Cardiac muscle cell (in vitro differentiated cells and primary cell): ENCODE measurements around the gene HSFX3. TPM values are rescaled to one million over a fixed set of nuclear protein-coding genes. Genes with fewer than 3 reads are reported as not detected.
"Not testable (repeated sequence)": the region's sequence is repeated elsewhere in the genome, so short reads cannot be mapped to it uniquely, and the experiment has no call there.

Experiments used
- DNase-seq, 2 donors: peaks; one replicate each; pipeline versions ENCODE4 v3.0.0 to v3.0.0-alpha.2; 2010 to 2017; ENCODE audit warnings: low read depth in 1 of 2, low spot score in 1 of 2
- H3K27ac ChIP-seq: fragments of 200-600 bp; sonication (generic); 2 replicates; pipeline ENCODE4 v1.5.1; 2016
- H3K27me3 ChIP-seq: fragments of 200-600 bp; sonication (generic); 2 replicates; pipeline ENCODE4 v1.6.0; 2016; ENCODE audit warnings: control low read depth
- H3K36me3 ChIP-seq: fragments of 200-600 bp; sonication (generic); 2 replicates; pipeline ENCODE4 v1.5.1; 2016; ENCODE audit warnings: control low read depth
- H3K4me1 ChIP-seq: fragments of 200-600 bp; sonication (generic); 2 replicates; pipeline ENCODE4 v1.8.1; 2017; ENCODE audit warnings: low read depth, mild to moderate bottlenecking, mixed run types
- H3K4me3 ChIP-seq: fragments of 200-600 bp; sonication (generic); 2 replicates; pipeline ENCODE4 v1.5.1; 2016; ENCODE audit warnings: mild to moderate bottlenecking
- H3K9me3 ChIP-seq: fragments of 200-600 bp; sonication (generic); 2 replicates; pipeline ENCODE4 v1.5.1; 2017; ENCODE audit warnings: low read depth, mild to moderate bottlenecking, control low read depth
- CTCF ChIP-seq: IDR thresholded peaks from 2 replicates; pipeline ENCODE4 v1.5.1; 2012; ENCODE audit warnings: low read depth, mild to moderate bottlenecking, low read length
- polyA plus RNA-seq: library from polyadenylated mRNA; unstranded; fragments of >200 nt; fragmentation: Nextera tagmentation; extraction: Ambion mirVana; gene quantifications from 2 replicates; pipeline ENCODE4 v1.2.1, GENCODE V29; 2016
- total RNA-seq: library from RNA; depleted of rRNA; stranded (reverse); fragments of >200 nt; gene quantifications from 2 replicates; pipeline ENCODE4 v1.2.3, GENCODE V29; 2016

The HSFX3 gene
- total and polyA plus RNA-seq, 2 experiments from 2014 or later = not detected

- Histone ChIP-seq H3K4me3 (no peak overlapping the region), H3K27me3 (no peaks in the 10 kb centered on the region), H3K9me3 (no peaks in the 10 kb centered on the region), H3K36me3 (no peaks in the 10 kb centered on the region), H3K4me1 (no peaks in the 10 kb centered on the region), H3K27ac (no peak overlapping the region)
- peak; percentile 54 for TF ChIP-seq CTCF
- peak; percentile 12 to 24 for DNase-seq
Measured at GRCh38 chrX:149527705-149528104, 22.0 kb downstream of the HSFX3 start.

GRCh38 chrX:149526318-149527033 is 23.2 kb downstream of the HSFX3 start:
- not testable (repeated sequence) for DNase-seq, H3K4me1 ChIP-seq, H3K9me3 ChIP-seq, H3K36me3 ChIP-seq, H3K27ac ChIP-seq, H3K27me3 ChIP-seq, H3K4me3 ChIP-seq

DNA sequence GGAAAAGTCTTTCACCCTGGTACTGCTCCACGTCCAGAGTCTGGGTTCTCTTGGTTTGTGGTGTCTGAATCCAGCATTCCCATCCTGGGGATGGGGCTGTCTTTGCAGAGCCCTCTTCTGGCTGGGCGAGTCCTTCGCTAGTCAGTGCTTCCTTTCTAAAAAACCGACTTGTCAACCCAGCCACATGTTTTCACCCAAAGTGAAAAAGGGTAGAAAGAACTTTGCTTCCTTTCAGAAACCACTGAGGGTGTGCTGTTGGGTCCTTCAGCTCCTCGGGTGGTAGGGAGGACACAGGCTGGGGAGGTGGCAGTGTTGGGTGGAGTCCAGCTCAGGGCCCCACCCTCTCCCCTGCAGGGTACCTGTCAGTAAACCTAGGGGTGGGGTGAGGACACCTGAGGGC is 23.8 kb downstream of the HSFX3 start:
- not testable (repeated sequence) for H3K27me3 ChIP-seq, H3K4me1 ChIP-seq, H3K9me3 ChIP-seq, DNase-seq, H3K27ac ChIP-seq, H3K36me3 ChIP-seq, H3K4me3 ChIP-seq

- not testable (repeated sequence) for H3K4me1 ChIP-seq, H3K36me3 ChIP-seq, H3K27ac ChIP-seq, H3K4me3 ChIP-seq, H3K9me3 ChIP-seq, H3K27me3 ChIP-seq
- DNase-seq = peak in 1 of 2 donors; percentile 75
Measured at GRCh38 chrX:149525389-149525788, 24.3 kb downstream of the HSFX3 start.

DNA sequence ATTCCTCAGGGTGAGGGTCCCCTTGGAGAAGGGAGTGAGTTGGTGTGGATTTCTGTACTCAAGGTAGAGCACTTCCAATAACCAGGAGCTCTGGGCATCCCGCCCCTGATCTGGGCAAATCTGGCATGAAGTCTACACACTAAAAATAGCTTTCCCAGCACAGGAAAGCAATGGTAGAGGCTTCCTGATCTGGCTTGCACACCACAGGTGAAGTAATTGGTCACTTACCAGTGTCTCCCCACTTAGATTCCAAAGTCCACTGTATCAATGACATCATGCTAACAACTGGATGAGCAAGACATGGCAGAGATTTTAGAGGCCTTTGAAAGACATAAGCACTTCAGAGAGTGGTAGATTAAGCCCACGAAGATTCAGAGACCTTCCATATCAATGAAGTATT is 26.8 kb downstream of the HSFX3 start:
- H3K36me3 ChIP-seq = no peaks in the 10 kb centered on the region
- H3K4me1 ChIP-seq = no peaks in the 10 kb centered on the region
- no peak overlapping the region for H3K4me3 ChIP-seq
- no peak overlapping the region for H3K27ac ChIP-seq
- no peak for DNase-seq
- no peaks in the 10 kb centered on the region for H3K27me3 ChIP-seq
- H3K9me3 ChIP-seq = no peaks in the 10 kb centered on the region
- no peak for TF ChIP-seq CTCF

DNA sequence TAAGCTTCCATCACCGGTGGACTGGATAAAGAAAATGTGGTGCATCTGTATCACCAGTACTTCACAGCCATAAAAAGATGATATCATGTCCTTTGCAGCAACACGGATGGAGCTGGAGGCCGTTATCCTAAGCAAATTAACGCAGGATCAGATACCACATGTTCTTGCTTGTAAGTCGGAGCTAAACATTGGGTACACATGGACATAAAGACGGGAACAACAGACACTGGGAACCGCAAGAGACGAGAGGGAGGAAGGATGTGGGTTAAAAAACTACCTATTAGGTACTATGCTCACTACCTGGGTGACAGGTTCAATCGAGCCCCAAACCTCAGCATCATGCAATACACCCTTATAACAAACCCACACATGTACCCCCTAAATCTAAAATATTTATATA is 28.3 kb downstream of the HSFX3 start:
- Histone ChIP-seq H3K4me3 (no peak overlapping the region), H3K9me3 (no peaks in the 10 kb centered on the region)
- no peak for DNase-seq

GRCh38 chrX:149520636-149521277 is 29.0 kb downstream of the HSFX3 start:
- H3K36me3 ChIP-seq, H3K27ac ChIP-seq, H3K27me3 ChIP-seq, H3K4me3 ChIP-seq, H3K9me3 ChIP-seq, H3K4me1 ChIP-seq: not testable (repeated sequence)
- DNase-seq = peak in 1 of 2 donors; percentile 52

More for the DNA sequence above, 28.3 kb downstream of the HSFX3 start:
- TF ChIP-seq CTCF = no peak
- Histone ChIP-seq H3K4me1 (no peaks in the 10 kb centered on the region), H3K27me3 (no peaks in the 10 kb centered on the region), H3K36me3 (no peaks in the 10 kb centered on the region), H3K27ac (no peak overlapping the region)
